COR-L47 (cell line): ENCODE results near the gene ROS1.
"Not testable (repeated sequence)": the region's sequence is repeated elsewhere in the genome, so short reads cannot be mapped to it uniquely, and the experiment has no call there.

ENCODE experiments used
- DNase-seq: peaks from one replicate; lab custom pipeline; 2025; lab: John Stamatoyannopoulos, UW

Gene ROS1

DNA sequence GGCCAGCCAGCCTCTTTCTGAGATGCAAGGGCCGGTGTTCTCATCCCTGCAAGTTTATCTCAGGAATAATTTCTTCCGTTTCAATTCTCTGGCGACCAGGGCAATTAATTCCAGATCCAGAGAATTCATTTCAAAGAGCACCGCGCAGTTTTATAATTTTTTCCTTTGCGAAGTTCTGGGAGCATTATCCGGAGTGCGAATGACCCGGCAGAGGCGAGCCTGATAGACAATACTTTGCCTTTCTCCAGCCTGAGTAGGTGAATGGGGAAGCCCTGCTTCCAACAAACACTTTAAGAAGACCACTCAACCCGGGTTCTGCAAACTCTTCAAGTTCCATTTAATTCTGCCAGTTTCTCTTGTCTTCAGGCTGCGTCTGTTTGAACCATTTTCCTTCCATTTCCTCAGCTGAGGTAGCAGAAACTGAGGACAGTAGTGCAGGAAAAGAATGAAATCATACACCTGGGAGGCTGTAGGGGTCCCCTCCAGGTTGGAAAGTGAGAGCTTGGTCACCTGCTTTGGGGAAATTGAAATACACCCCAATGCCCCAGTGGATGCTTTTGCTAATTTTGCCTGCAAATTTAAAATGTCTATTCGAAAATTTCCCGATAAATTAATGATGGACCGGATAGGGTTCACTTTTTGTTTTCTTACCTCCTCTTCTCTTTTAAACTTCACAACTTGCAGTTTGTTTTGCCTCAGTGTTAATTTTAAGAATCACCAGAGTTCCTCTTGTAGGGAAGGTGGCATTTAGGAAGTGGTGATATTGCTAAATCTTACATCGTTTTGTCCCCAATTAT lies 159.3 kb downstream of the ROS1 start:
- DNase-seq: no peak

- DNase-seq: no peak
These were observed 160.1 kb downstream of the ROS1 start, which contains the start of gene VGLL2 for GRCh38 chr6:117265410-117266256. VGLL2 (plus strand) TSS chr6:117265558; CDS start chr6:117265764, 206 bp downstream.

- DNase-seq: no peak
These were observed 160.9 kb downstream of the ROS1 start for GRCh38 chr6:117264692-117265409.

DNA sequence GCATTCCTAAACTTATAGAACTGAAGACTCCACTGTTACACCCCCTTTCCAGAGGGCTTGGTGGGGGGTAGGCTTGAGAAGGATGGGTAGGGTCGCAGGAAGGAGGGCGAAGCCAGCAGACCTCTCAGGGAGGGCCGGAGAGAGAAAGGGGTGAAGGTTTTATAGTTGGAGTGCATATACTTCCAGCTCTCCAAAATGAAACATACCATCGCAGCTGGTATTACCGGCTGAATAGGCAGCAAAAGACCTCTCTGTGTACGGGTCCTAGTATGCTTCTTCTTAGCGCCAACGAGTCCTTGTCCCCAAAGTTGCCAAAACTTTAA lies 161.4 kb downstream of the ROS1 start:
- no peak for DNase-seq

- no peak for DNase-seq
These were observed 162.3 kb downstream of the ROS1 start for GRCh38 chr6:117263353-117263927.

DNA sequence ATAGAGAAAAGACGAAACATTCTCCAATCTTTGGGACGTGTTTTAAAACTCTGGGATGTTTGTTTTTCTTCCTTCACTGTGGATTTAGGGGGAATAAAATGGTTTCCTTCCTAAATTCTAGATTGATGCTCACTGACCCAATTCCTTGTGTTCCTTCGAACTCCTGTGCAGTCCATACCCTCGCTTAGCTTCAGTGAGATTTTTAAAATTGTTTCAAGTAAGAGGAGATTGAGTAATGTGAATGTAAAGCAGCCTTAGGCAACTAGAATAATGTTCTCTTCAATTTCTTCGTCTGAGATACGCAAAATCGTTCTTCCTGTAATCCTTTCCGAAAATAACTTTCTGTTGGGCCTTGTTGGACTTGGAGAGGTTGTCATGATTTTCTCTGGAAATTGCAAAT lies 162.9 kb downstream of the ROS1 start:
- no peak for DNase-seq

GRCh38 chr6:117253785-117254184 lies 172.0 kb downstream of the ROS1 start:
- DNase-seq: no peak

DNA sequence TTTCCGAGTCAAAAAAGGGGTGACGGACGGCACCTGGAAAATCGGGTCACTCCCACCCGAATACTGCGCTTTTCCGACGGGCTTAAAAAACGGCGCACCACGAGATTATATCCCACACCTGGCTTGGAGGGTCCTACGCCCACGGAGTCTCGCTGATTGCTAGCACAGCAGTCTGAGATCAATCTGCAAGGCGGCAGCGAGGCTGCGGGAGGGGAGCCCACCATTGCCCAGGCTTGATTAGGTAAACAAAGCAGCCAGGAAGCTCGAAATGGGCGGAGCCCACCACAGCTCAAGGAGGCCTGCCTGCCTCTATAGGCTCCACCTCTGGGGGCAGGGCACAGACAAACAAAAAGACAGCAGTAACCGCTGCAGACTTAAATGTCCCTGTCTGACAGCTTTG lies 180.8 kb downstream of the ROS1 start:
- DNase-seq: not testable (repeated sequence)

DNA sequence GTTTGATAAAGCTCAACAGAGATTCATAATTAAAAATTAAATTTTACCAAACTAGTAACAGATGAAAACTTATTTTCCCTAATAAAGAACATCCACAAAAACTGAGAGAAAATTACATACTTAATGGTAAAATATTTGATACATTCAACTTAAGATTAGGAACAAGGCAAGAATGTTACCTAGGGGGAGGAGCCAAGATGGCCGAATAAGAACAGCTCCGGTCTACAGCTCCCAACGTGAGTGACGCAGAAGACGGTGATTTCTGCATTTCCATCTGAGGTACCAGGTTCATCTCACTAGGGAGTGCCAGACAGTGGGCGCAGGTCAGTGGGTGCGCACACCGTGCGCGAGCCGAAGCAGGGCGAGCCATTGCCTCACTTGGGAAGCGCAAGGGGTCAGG lies 181.2 kb downstream of the ROS1 start:
- DNase-seq: not testable (repeated sequence)
